Endothelial cell of umbilical vein (primary cell): ENCODE measurements around the gene PGA3.

Source experiments
- CTCF ChIP-seq, 2 donors: IDR thresholded peaks; 1 replicate in 1 of 2; 2 replicates in 1 of 2; pipeline ENCODE4 v1.5.1; 2011; ENCODE audit warnings: low read length in 2 of 2, mild to moderate bottlenecking in 2 of 2, moderate library complexity in 2 of 2, control low read depth in 1 of 2, inconsistent platforms in 1 of 2, low read depth in 1 of 2; ENCODE audit not compliant: insufficient read depth in 1 of 2; ENCODE audit errors: extremely low read depth in 1 of 2
- POLR2A ChIP-seq: IDR thresholded peaks from 2 replicates; pipeline ENCODE4 v1.6.1; 2012; ENCODE audit warnings: low read depth, mild to moderate bottlenecking, control low read depth, low read length

DNA sequence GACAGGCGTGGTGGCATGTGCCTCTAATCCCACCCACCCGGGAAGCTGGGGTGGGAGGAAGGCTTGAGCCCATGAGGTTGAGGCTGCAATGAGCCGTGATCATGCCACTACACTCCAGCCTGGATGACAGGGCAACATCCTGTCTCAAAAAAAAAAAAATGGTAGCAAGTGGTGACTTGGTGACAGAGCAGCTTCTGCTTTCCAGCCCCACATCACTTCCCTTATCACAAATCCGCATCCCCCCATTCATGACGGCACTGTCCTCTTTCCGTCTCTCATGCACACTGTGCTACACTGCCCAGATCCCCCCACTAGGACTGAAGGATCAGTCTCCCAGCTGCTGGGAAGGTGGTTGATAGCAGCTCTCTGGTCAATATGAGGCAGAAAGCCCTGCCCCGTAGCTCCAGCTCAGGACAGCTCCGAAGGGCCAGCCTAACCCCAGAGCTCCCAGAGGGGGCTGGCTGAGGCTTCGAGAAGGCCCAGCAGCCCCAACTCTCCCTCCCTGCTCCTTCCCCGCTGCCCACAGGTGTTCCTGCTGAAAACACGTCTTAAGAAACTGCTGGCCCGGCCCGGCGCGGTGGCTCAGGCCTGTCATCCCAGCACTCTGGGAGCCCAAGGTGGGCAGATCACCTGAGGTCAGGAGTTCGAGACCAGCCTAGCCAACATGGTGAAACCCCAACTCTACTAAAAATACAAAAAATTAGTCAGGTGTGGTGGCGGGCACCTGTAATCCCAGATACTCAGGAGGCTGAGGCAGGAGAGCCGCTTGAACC, 53.6 kb downstream of the PGA3 start:
- TF ChIP-seq CTCF (IDR thresholded peaks at IDR 0.05; ENCODE audit: extremely low read depth in 1 of 2, insufficient read depth in 1 of 2, low read depth in 1 of 2, low read length in 2 of 2) = no peak
- TF ChIP-seq POLR2A = no peak
